SK-N-MC (cell line): ENCODE results near the gene PTPN11.
A peak's percentile ranks its signal among the peaks of the same experiment; 100 is the strongest.
"Not testable (repeated sequence)": the region's sequence is repeated elsewhere in the genome, so short reads cannot be mapped to it uniquely, and the experiment has no call there.

ENCODE experiments used
- DNase-seq: peaks from one replicate; pipeline ENCODE4 v3.0.0-alpha.2; 2011; ENCODE audit warnings: low read depth, low spot score
- H3K27ac ChIP-seq: fragments of 200-600 bp; sonication (generic); 2 replicates; pipeline ENCODE4 v1.5.1; 2016; ENCODE audit warnings: mixed run types
- H3K36me3 ChIP-seq: fragments of 200-600 bp; sonication (generic); 2 replicates; pipeline ENCODE4 v1.6.1; 2017; ENCODE audit warnings: antibody characterized with exemption, low read length, mixed read lengths; ENCODE audit not compliant: insufficient read depth
- H3K4me3 ChIP-seq: fragments of 200-600 bp; sonication (generic); 2 replicates; pipeline ENCODE4 v1.5.1; 2016
- H3K9ac ChIP-seq: fragments of 200-600 bp; sonication (generic); 2 replicates; pipeline ENCODE4 v1.8.0; 2017; ENCODE audit warnings: mixed run types, mixed read lengths; ENCODE audit not compliant: insufficient read length
- H3K9me3 ChIP-seq: fragments of 200-600 bp; sonication (generic); 2 replicates; pipeline ENCODE4 v1.6.1; 2017; ENCODE audit warnings: low read depth, mild to moderate bottlenecking, antibody characterized with exemption, low read length, moderate library complexity, mixed read lengths
- EZH2 ChIP-seq: fragments of 200-600 bp; sonication (generic); IDR thresholded peaks from one replicate; pipeline ENCODE4 v1.6.1; 2017; ENCODE audit warnings: antibody characterized with exemption
- FOXP2 ChIP-seq: optimal IDR thresholded peaks from 2 replicates; pipeline ENCODE3; 2011; ENCODE audit warnings: mild to moderate bottlenecking, moderate library complexity; ENCODE audit not compliant: insufficient read depth; ENCODE audit errors: extremely low read length, control extremely low read depth
- POLR2AphosphoS5 ChIP-seq: IDR thresholded peaks from 2 replicates; pipeline ENCODE4 v1.6.1; 2012; ENCODE audit warnings: mild to moderate bottlenecking, low read depth, low read length, borderline replicate concordance

PTPN11 gene

DNA sequence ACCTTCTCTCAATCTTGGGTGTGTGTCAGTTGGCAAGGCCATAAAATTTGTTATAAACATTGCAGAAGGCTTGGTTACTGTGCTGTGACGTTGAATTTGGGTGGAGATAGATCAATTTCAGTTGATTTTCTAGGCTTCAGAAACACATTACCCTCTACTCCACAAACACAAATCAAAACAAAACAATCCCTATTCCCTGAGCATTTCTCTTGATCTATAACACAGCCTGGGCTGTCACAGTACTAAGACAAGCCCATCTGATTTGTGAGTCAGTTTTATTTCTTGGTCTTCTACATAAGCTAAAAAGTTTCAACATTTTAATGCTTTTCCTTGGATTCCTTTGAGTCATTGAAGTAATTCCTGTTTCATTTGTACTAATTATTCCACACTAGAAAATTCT, 79.8 kb downstream of the PTPN11 start:
- DNase-seq, result no peak
- Histone ChIP-seq H3K9me3 (no peaks in the 10 kb centered on the region), H3K27ac (no peak overlapping the region), H3K9ac (no peak overlapping the region), H3K4me3 (no peak overlapping the region), H3K36me3 (peaks cover 63% of the 10 kb centered on the region)
- no peak for TF ChIP-seq POLR2AphosphoS5
- no peak for TF ChIP-seq EZH2
- no peak for TF ChIP-seq FOXP2

DNA sequence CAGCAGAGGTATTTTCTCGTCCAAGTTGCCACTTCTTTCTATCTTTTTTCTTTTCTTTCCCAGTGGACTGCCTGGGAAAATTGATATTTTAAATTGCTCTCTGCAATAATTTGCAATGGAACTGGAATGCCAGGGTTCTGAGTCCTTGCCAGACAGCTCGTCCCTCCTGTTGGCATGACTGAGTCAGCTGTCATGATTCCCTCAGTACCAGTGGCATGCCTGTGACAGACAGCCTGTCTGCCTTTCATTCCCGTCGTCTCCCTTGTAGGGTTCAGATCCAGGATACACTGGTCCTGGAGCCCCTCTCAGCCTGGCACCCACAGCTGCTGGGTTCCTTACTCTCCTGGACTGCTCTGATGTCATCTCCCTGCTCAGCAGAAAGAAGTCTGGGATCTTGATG, 84.8 kb downstream of the PTPN11 start:
- DNase-seq, result no peak
- H3K9me3 ChIP-seq, result no peaks in the 10 kb centered on the region
- H3K4me3 ChIP-seq, result no peak overlapping the region
- H3K27ac ChIP-seq, result no peak overlapping the region
- H3K9ac ChIP-seq, result no peak overlapping the region
- peaks cover 67% of the 10 kb centered on the region for H3K36me3 ChIP-seq
- no peak for TF ChIP-seq POLR2AphosphoS5
- no peak for TF ChIP-seq FOXP2
- TF ChIP-seq EZH2, result no peak

DNA sequence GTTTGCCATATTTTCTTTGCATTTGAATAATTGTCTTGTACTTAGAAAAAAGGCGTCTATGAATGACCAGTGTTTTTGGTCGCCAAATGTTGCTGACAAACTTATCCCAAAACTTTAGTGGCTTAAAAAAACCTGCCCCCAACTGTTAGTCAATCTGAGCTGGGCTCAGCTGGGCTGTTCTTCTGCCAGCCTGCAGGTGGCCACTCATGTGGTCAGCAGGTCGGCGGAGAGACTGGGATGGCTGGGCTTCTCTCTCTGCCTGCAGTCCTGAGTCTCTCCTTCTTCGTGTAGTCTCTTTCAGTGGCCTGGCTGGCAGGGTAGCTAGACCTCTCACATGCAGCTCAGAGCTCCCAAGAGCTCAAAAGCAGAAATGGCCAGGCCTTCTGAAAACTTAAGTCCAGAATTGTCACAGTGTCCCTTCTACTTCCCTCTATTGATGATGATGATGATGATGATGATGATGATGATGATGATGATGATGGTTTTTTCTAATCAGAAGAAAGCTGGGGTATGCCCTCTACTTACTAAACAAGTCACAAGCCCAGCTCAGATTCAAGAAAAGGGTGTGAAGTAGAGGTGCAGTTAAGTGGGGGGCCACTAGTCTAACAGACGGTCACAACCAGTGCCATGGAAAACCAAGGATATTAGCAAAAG, 87.9 kb downstream of the PTPN11 start:
- H3K27ac ChIP-seq, result no peak overlapping the region
- H3K36me3 ChIP-seq, result peaks cover 62% of the 10 kb centered on the region
- no peak overlapping the region for H3K4me3 ChIP-seq
- H3K9ac ChIP-seq, result no peak overlapping the region
- no peak for DNase-seq
- no peaks in the 10 kb centered on the region for H3K9me3 ChIP-seq
- no peak for TF ChIP-seq POLR2AphosphoS5
- no peak for TF ChIP-seq EZH2
- no peak for TF ChIP-seq FOXP2

DNA sequence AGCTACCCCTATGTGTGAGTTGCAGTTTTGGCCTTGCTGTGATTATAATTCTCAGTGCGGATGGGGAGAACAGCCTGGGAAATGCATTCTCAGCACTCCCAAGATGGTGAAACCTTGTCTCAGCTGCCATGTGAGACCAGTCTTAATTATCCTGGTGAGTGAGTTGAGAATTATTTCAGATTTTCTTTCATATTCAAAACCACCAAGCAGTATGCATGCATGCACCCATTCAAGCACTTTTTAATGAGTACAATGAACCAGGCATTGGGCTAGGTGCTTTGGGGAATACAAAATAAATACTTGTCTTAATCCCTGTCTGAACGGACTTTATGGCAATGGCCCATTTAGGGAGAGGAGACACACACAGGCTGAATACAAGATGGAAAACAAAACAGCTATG, 94.7 kb downstream of the PTPN11 start:
- no peak overlapping the region for H3K9ac ChIP-seq
- no peaks in the 10 kb centered on the region for H3K9me3 ChIP-seq
- H3K4me3 ChIP-seq, result no peak overlapping the region
- peaks cover 9% of the 10 kb centered on the region; the same call in 1 of the 2 replicates for H3K36me3 ChIP-seq
- no peak for TF ChIP-seq POLR2AphosphoS5
- no peak for TF ChIP-seq EZH2
- no peak for TF ChIP-seq FOXP2
- no peak overlapping the region for H3K27ac ChIP-seq
- DNase-seq, result no peak

DNA sequence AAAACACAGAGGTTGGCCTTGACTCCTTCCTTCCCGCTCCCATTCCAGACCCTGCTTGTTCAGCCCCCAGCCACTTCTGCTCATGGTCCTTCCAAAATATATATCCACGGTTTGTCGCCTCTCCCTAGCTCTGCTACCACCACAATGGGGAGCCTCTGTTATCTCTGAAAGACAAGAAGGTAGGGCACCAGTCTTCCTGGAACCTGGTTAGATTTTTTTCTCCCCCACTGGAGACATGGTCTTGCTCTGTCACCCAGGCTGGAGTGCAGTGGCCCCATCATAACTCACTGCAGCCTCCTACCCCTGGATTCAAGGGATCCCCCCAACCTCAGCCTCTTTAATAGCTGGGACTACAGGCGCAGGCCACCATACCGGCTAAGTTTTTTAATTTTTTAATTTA, 95.7 kb downstream of the PTPN11 start:
- TF ChIP-seq POLR2AphosphoS5 (no peak), FOXP2 (no peak), EZH2 (no peak)
- Histone ChIP-seq H3K27ac (no peak overlapping the region), H3K9me3 (no peaks in the 10 kb centered on the region), H3K4me3 (no peak overlapping the region), H3K36me3 (peaks cover 9% of the 10 kb centered on the region; the same call in 1 of the 2 replicates), H3K9ac (no peak overlapping the region)
- no peak for DNase-seq

DNA sequence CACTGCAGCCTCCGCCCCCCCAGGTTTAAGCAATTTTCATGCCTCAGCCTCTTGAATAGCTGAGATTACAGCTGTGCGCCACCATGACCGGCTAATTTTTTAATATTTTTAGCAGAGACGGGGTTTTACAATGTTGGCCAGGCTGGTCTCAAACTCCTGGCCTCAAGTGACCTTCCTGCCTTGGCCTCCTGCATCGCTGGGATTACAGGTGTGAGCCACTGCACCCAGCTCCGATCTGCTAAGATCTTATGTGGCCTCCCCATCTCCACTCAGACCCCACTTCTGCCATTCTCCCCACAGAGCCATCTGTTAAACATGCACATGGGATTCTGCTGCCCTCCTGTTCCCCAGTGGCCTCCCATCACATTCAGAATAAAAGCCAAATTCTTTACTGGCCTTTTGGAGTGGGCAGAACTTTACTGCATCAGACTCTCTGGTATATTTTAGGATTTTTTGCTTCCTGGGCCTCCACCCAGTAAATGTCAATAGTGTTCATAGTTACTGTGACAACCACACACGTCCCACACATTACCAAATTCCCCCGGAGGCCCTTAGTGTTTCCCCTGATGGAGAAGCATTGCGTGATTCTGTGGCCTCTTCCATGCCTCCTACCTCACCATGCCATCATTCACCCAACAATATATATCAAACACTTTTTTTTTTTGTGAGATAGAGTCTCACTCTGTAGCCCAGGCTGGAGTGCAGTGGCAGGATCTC, 96.3 kb downstream of the PTPN11 start:
- Histone ChIP-seq H3K9ac (no peak overlapping the region), H3K4me3 (no peak overlapping the region), H3K27ac (no peak overlapping the region), H3K9me3 (no peaks in the 10 kb centered on the region), H3K36me3 (peaks cover 9% of the 10 kb centered on the region; the same call in 1 of the 2 replicates)
- DNase-seq, result no peak
- TF ChIP-seq POLR2AphosphoS5, result no peak
- TF ChIP-seq EZH2, result no peak
- no peak for TF ChIP-seq FOXP2

DNA sequence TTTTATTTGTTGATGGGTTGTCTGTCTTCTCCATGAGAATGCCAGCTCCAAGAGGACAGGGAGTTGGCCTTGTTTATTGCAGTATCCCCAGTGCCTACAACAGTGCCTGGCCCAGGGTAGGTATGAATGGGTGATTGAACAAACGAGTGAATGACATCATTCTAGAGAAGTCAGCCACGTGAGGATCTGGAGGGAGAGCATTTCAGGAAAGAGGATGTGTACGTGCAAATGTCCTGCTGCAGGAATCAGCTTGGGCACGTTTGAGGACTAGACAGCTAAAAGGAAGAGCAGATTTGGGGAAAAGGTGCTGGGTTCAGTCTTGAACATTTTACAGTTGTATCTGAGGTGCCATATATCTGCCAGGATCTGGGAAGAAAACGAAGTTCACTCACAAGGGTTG, 97.1 kb downstream of the PTPN11 start:
- no peaks in the 10 kb centered on the region for H3K9me3 ChIP-seq
- no peak overlapping the region for H3K9ac ChIP-seq
- no peak overlapping the region for H3K27ac ChIP-seq
- H3K36me3 ChIP-seq, result peaks cover 9% of the 10 kb centered on the region; the same call in 1 of the 2 replicates
- TF ChIP-seq EZH2 (no peak), FOXP2 (no peak), POLR2AphosphoS5 (no peak)
- H3K4me3 ChIP-seq, result no peak overlapping the region
- DNase-seq, result no peak

DNA sequence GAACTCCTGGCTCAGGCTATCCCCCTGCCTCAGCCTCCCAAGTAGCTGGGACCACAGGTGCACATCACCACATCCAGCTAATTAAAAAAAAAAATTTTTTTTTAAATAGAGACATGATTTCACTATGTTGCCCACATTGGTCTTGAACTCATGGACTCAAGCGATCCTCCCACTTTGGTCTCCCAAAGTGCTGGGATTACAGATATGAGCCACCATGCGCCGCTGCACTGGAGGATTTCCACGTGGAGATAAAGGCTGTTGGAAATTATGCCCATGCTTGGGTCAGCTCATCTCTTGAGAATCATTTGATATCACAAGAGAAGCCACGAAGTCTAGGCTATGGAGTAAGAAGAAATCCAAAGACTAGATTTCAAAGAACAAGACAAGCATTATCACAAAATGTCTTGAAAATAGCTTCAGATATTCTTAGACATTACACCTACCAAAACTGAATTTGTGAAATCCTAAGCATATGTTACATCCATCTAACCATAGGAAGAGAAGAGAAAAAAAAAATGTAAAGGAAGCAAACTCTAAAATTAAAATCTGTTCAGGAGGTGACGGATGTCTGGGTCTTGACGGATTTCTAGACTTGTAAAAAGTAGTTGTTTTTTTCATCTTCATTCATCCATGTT, 99.1 kb downstream of the PTPN11 start:
- Histone ChIP-seq H3K4me3 (no peak overlapping the region), H3K27ac (peak overlapping the region; percentile 63), H3K9ac (no peak overlapping the region), H3K9me3 (no peaks in the 10 kb centered on the region), H3K36me3 (no peaks in the 10 kb centered on the region)
- no peak for DNase-seq
- no peak for TF ChIP-seq POLR2AphosphoS5

DNA sequence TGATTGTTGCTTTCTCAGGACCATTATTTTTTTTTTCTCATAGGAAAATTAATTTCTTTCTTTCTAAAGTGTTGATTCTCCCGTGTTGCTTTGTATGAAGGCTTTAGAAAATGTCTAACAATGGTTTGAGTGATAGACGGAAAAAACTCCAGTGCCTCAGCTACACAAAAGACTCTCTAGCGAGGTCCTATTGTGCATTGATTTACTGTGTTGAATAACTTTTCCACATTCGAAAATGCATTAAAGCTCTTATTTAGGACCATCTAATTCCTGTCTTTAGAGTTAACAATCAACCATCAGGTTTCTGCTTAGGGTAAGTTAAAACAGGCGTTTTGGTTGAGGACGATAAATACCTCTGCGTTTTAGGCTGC, 99.6 kb downstream of the PTPN11 start:
- Histone ChIP-seq H3K9ac (no peak overlapping the region), H3K9me3 (no peaks in the 10 kb centered on the region), H3K27ac (peak overlapping the region; percentile 63), H3K4me3 (no peak overlapping the region), H3K36me3 (no peaks in the 10 kb centered on the region)
- TF ChIP-seq EZH2 (no peak), FOXP2 (no peak), POLR2AphosphoS5 (no peak)
- no peak for DNase-seq

DNA sequence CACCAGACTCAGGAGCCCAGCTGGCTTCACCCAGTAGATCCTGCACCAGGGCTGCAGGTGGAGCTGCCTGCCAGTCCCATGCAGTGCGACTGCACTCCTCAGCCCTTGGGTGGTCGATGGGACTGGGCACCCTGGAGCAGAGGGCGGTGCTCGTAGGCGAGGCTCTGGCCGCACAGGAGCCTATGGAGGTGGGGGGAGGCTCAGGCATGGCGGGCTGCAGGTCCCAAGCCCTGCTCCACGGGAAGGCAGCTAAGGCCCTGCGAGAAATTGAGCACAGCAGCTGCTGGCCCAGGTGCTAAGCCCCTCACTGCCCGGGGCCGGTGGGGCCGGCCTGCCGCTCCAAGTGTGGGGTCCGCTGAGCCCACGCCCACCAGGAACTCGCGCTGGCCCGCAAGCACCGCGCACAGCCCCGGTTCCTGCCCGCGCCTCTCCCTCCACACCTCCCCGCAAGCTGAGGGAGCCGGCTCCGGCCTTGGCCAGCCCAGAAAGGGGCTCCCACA, 101.1 kb downstream of the PTPN11 start:
- not testable (repeated sequence) for H3K9ac ChIP-seq, H3K27ac ChIP-seq, DNase-seq, H3K36me3 ChIP-seq, H3K9me3 ChIP-seq, H3K4me3 ChIP-seq
